Breast epithelium (tissue), 3 donors: ENCODE data around the gene TNFRSF12A.

Experiments
- POLR2AphosphoS5 ChIP-seq, 3 donors: sonication (generic); formaldehyde crosslinking; IDR thresholded peaks; one replicate each; pipeline ENCODE4 v1.6.1; 2017; ENCODE audit warnings: antibody characterized with exemption in 3 of 3
- TF ChIP-seq, protein P1 (sequence below), 3 donors: fragments of 450-650 bp; IDR thresholded peaks; one replicate each; pipeline ENCODE4 v1.5.1; 2016 to 2017; ENCODE audit warnings: antibody characterized with exemption in 3 of 3, mild to moderate bottlenecking in 3 of 3, moderate library complexity in 3 of 3

GRCh38 chr16:3046641-3047386, 26.6 kb downstream of the TNFRSF12A start:
- TF ChIP-seq, protein P1, sequence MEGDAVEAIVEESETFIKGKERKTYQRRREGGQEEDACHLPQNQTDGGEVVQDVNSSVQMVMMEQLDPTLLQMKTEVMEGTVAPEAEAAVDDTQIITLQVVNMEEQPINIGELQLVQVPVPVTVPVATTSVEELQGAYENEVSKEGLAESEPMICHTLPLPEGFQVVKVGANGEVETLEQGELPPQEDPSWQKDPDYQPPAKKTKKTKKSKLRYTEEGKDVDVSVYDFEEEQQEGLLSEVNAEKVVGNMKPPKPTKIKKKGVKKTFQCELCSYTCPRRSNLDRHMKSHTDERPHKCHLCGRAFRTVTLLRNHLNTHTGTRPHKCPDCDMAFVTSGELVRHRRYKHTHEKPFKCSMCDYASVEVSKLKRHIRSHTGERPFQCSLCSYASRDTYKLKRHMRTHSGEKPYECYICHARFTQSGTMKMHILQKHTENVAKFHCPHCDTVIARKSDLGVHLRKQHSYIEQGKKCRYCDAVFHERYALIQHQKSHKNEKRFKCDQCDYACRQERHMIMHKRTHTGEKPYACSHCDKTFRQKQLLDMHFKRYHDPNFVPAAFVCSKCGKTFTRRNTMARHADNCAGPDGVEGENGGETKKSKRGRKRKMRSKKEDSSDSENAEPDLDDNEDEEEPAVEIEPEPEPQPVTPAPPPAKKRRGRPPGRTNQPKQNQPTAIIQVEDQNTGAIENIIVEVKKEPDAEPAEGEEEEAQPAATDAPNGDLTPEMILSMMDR (IDR thresholded peaks at IDR 0.05) = no peak
- no peak for TF ChIP-seq POLR2AphosphoS5 (IDR thresholded peaks at IDR 0.05)
